Stimulated activated CD4-positive, alpha-beta T cell treated with anti-CD3 and anti-CD28 coated beads, TNF-alpha, amount 100 ng/mL, for 24 hours (primary cell): ENCODE measurements around the gene KCNIP2.

ENCODE experiments used
- DNase-seq, 3 experiments: peaks; one replicate each; pipeline ENCODE4 v3.0.0-alpha.2; 2020; ENCODE audit warnings: low read depth in 3 of 3

Gene KCNIP2

GRCh38 chr10:101843032-101844021, at the start of gene KCNIP2:
KCNIP2 (minus strand) TSS chr10:101843800; CDS start chr10:101843568, 232 bp downstream.
- peak in 1 of 3 experiments; percentile 45 for DNase-seq

- no peak for DNase-seq
These were observed 49.3 kb upstream of the KCNIP2 start for GRCh38 chr10:101892782-101893391.

- DNase-seq: peak; percentile 42 to 65 (median 45)
These were observed 45.9 kb upstream of the KCNIP2 start for GRCh38 chr10:101889256-101890210.

- DNase-seq: no peak
These were observed 44.8 kb upstream of the KCNIP2 start for GRCh38 chr10:101888251-101888949.

GRCh38 chr10:101887775-101888174, 44.2 kb upstream of the KCNIP2 start:
- no peak for DNase-seq

- no peak for DNase-seq
These were observed 43.1 kb upstream of the KCNIP2 start for GRCh38 chr10:101886521-101887312.

- no peak for DNase-seq
These were observed 37.6 kb upstream of the KCNIP2 start for GRCh38 chr10:101881036-101881774.

GRCh38 chr10:101880232-101880573, 36.6 kb upstream of the KCNIP2 start:
- no peak for DNase-seq

- DNase-seq: no peak
These were observed 36.0 kb upstream of the KCNIP2 start for GRCh38 chr10:101879456-101880231.

GRCh38 chr10:101878869-101879268, 35.3 kb upstream of the KCNIP2 start:
- DNase-seq: no peak

GRCh38 chr10:101875068-101875688, 31.6 kb upstream of the KCNIP2 start:
- DNase-seq: no peak

GRCh38 chr10:101874252-101874651, 30.7 kb upstream of the KCNIP2 start:
- DNase-seq: no peak

GRCh38 chr10:101867931-101868330, 24.3 kb upstream of the KCNIP2 start:
- no peak for DNase-seq

GRCh38 chr10:101859530-101859929, 15.9 kb upstream of the KCNIP2 start:
- no peak for DNase-seq

GRCh38 chr10:101858723-101859500, 15.3 kb upstream of the KCNIP2 start:
- no peak for DNase-seq

- no peak for DNase-seq
These were observed 14.3 kb upstream of the KCNIP2 start for GRCh38 chr10:101857802-101858476.

GRCh38 chr10:101856626-101857025, 13.0 kb upstream of the KCNIP2 start:
- DNase-seq: no peak
